Activated CD8-positive, alpha-beta memory T cell treated with anti-CD3 and anti-CD28 coated beads, Interleukin-2, amount 50 U/mL, for 24 hours (primary cell): Measurements from ENCODE around the gene PRDM16.

Experiments used
- DNase-seq: peaks from one replicate; pipeline ENCODE4 v3.0.0-alpha.2; 2020; ENCODE audit errors: extremely low read depth

PRDM16 gene

DNA sequence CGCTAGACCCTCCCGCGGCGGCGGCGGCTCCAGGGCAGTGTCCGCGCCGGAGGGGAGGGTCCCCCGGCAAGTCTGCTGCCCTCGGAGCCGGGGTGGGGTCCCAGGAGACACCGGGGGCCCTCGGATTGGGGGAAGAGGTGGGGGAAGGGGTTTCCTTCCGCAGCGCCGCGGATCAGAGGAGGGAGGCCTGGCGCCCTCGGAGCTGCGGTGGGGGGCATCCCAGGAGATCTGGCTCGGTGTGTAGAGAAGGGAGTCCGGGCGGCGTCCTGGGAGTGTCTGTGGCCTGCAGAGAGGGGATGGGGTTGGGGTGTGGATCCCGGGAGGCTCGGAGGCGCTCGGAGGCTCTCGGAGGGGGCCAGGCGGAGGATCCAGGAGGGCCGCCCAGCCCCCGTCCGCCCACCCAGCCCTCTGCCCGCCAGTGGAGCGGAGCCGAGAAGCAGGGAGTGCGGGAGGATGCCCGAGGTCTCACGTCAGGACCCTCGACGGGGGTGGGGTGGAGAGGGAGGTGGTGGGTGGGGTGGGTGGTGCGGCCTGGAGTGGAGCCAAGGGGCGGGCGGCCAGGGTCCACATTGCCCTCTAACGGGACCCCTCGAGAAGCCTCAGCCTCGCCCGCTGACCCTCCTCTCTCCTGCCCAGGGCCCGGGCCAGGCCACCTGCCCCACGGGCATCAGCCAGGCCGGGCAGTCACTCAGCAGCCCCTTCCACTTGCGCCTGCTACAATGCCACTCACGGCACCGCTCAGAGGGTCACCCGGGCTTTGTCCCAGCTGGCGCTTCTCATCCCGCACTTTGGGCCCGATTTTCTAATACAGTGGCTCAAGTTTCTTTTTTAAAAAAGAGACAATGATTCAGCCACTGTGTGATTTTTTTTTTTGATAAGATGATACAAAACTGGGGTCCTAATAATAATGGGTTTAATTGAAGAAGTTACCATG, 325.3 kb downstream of the PRDM16 start:
- DNase-seq, result no peak

DNA sequence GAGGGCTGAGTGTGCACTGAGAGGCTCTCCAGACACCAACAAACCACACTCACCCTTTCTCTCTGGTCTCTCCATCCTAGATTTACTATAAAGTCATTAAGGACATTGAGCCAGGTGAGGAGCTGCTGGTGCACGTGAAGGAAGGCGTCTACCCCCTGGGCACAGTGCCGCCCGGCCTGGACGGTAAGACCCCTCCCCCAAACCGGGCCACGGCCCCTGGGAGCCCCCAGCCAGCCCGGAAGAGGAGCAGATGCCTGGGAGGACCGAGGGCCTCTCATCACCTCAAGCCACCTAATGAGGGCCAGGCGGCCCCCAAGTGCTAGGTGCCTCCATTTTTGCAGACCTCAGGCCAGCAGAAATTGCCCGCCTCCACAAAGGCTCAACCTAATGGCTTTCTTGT, 327.4 kb downstream of the PRDM16 start:
- DNase-seq, result no peak

- DNase-seq, result no peak
Observed at GRCh38 chr1:3397311-3397710, 328.3 kb downstream of the PRDM16 start.

DNA sequence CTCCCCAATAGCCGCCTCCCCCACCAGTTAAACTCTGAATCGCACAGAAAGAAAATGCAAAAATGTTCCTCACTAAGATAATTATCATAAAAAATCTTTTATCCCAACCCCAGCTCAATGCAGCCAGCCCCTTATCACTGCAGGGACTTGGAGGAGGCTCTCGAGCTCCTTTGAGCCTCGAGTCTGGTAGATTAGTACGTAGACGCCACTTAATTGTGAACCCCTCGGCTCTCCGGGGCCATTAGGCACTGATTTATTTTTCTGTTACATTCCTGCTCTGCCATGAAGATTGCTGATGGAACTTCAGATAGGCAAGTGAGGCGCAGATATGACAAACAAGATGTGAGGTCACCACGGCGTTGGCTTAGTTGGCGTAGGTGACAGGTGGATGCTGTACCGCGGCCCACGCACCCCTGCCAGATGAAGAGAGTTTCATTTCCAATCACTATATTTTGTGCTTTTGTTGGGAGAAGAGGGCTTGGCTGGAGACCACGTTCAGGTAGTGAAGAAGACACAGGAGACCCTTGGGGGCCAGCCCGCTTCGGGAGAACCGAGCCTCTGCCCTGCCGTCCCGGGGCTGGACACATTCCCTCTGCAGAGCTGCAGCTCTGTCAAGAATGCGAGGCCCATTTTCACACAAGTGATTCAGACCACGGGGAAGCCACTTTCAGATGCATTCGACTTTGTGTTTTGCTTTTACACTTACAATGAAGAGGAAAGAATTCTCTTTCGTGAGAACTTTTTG, 329.6 kb downstream of the PRDM16 start:
- no peak for DNase-seq

DNA sequence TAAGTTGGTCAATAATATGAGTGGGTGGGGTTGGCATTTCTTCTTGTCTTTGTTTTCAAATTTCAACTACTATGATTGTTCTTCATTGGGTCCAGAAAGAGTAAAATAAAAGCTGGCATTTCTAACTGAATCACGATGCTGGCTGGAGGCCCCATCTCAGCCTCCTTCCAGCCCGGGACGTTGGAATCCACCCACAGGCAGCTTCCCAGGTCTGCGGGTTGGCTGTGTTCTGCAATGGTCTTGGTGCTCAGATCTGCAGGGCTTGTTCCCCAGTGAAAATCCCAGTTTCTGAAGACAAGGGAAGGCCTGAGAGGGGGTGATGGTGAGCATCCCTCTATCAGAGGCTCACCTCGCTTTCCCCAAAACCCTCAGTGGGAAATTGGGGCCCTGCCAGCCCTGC, 330.7 kb downstream of the PRDM16 start:
- DNase-seq, result no peak

DNA sequence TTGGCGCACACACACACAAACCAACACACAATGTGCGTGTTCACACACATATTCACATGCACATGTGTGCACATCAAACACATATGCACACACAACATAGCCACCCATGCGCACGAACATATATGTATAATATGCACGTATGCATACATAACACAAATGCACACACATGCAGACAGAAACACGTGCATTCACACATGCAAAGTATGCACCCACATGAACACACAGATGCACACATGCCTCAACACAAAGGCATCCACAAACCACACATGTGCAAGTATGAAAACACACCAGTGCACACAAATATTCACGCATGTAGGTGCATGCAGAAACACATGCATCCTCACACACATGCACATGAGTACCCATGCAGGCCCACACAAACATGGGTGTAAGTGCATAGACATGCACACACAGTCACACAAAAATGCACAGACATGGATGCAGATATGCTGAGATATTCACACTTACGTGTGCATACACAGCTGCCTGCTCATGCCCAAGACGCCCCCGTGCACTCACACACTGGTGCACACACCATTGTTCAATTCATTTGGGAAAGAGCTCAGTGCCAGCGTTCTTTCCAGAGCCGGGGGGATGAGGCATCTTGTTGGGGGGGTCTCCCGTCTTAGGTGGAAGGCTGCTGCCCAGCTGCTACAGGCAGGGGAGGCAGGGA, 332.7 kb downstream of the PRDM16 start:
- DNase-seq, result no peak

GRCh38 chr1:3402258-3403010, 333.4 kb downstream of the PRDM16 start:
- DNase-seq, result no peak

DNA sequence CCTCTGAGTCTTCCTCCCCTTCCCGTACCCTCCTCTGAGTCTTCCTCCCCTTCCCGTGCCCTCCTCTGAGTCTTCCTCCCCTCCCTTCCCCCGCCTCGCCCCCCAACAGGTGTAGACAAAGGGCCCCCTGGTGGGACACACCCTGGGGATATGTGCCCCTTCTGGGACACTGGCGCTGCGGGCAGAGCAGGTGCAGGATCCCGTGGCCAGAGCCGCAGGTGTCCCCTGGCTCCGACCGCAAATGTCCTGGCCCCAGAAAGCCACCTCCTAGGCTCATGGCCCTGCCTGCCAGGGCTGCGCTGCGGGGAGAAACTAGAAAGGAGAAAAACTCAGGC, 334.0 kb downstream of the PRDM16 start:
- DNase-seq, result no peak

DNA sequence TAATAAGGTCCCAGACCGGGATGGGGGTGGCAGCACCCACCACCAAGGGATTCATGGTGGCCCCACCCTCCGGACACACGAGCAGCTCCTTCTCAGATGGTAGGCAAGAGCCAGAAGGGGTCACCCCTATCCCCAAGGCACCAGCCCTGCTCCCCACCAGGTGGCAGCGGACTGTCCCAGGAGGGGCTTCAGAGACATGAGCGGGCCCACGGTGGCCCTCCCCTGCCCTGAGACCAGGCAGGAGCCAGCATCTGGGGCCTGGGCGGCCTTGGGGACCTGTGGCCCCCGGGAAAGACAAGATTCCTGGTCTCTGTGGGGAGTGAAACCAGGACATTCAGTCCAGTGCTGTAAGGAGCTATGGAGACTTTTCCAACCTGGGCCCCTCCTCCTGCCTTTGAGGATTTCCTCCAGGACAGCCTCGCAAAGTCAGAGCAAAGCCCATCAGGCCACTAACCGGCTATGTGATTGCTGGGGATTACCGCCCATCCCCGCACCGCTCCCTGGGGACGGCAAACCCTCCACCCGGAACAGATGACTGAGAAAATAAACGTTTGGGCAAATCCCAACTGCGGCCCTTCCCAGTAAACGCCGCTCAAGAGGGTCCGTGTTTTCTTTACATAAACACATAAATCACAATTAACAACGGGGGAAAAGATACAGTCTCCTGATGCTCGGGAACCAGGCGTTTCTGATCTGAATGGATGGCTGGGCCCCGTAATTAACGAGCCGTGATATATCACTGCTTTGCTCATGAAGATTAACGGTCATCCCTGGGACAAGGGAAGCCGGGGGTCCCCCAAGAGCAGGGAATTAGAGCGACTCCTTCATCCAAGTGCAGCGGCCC, 334.6 kb downstream of the PRDM16 start:
- no peak for DNase-seq

DNA sequence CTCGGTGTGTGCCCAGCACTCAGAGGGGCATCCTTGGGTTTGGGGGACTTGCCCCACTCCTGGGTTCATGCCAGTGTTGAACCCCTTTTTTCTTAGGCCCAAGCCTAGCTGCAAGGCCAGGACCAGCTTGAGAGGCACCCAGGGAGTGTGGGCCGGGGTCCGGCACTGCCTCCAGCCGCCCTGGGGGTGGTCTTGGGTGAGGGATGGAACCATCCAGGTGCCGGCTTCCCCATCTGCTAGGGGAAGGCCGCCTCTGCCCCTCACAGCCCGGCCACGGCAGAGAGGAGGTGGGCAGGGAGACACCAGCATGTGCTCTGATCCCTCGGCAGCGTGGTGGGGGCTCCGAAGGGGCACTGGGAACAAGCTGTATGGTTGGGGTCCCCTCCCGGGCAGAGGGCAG, 335.3 kb downstream of the PRDM16 start:
- no peak for DNase-seq

GRCh38 chr1:3404801-3405200, 335.8 kb downstream of the PRDM16 start:
- no peak for DNase-seq

GRCh38 chr1:3405491-3405890, 336.5 kb downstream of the PRDM16 start:
- DNase-seq, result no peak

- DNase-seq, result no peak
Observed at GRCh38 chr1:3405974-3406867, 337.2 kb downstream of the PRDM16 start.

- DNase-seq, result no peak
Observed at GRCh38 chr1:3407021-3407420, 338.0 kb downstream of the PRDM16 start.

GRCh38 chr1:3408751-3409266, 339.8 kb downstream of the PRDM16 start:
- no peak for DNase-seq

DNA sequence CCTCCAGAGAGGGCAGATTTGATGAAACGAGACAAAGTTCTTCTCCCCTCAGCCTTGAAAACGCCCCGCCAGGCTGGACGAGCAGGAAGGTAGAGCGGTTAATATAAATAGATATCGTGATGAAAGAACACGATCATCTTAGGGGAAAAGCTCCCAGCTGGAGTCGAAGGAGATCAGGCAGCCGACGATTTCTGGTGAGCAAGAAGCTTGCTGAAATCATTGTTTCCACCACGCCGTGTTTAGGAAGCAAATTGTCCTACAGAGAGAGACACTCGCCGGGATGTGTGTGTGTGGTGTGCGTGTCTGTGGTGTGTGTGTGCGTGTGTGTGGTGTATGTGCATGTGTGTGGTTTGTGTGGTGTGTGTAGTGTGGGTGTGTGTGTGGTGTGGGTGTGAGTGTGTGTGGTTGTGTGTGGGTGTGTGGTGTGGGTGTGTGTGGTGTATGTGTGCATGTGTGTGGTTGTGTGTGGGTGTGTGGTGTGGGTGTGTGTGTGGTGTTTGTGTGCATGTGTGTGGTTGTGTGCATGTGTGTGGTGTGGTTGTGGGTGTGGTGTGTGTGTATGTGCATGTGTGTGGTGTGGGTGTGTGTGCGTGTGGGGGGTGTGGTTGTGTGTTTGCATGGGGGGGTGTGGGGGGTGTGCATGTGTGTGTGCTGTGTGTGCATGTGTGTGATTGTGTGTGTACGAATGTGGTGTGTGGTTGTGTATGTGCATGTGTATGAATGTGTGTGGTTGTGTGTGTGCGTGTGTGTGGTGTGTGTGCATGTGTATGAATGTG, 340.6 kb downstream of the PRDM16 start:
- no peak for DNase-seq

- no peak for DNase-seq
Observed at GRCh38 chr1:3410142-3410925, 341.3 kb downstream of the PRDM16 start.

- DNase-seq, result no peak
Observed at GRCh38 chr1:3411806-3412205, 342.8 kb downstream of the PRDM16 start.
